IMR-90 (cell line): Measurements from ENCODE around the gene PSMA8. TPM values are rescaled to one million over a fixed set of nuclear protein-coding genes. Genes with fewer than 3 reads are reported as not detected.

ENCODE experiments used
- ATAC-seq: fragments of 200-7000 bp; cut with Tn5 transposase; 2 replicates; pipeline ENCODE4 v1.9.1; 2020; ENCODE audit warnings: low read depth, mild to moderate bottlenecking, moderate library complexity
- BruUV-seq: library from RNA; stranded (reverse); fragments of 400-500 nt; replicated peaks from 2 replicates; lab custom pipeline; 2021; lab: Mats Ljungman, UMichigan
- CTCF ChIA-PET: fragments of 300-600 bp; formaldehyde crosslinking; extraction: SDS; loops from one replicate; lab custom pipeline; 2021; ENCODE audit warnings: antibody characterized with exemption; lab: Yijun Ruan, JAX
- POLR2A ChIA-PET: fragments of 300-600 bp; sonication (Branson Sonifier 250); formaldehyde crosslinking; loops from one replicate; lab custom pipeline; 2022; ENCODE audit warnings: antibody characterized with exemption; ENCODE audit not compliant: unreplicated experiment; lab: Charles Lee
- DNase-seq: peaks from one replicate; pipeline ENCODE4 v3.0.0; 2013
- H2AFZ ChIP-seq: replicated peaks from 2 replicates; pipeline ENCODE3; 2013; ENCODE audit warnings: low read length, mild to moderate bottlenecking; ENCODE audit not compliant: poor library complexity
- H2AK5ac ChIP-seq: 2 replicates; pipeline ENCODE4 v1.6.1; 2013; ENCODE audit warnings: low read depth, low read length, inconsistent platforms
- H2AK9ac ChIP-seq: replicated peaks from 2 replicates; pipeline ENCODE3; 2013; ENCODE audit warnings: mild to moderate bottlenecking, low read depth, low read length, moderate library complexity; ENCODE audit not compliant: poor library complexity
- H2BK120ac ChIP-seq: 2 replicates; pipeline ENCODE4 v1.6.1; 2013; ENCODE audit warnings: low read depth, low read length, inconsistent platforms
- H2BK15ac ChIP-seq: 3 replicates; pipeline ENCODE4 v1.6.1; 2013; ENCODE audit warnings: low read depth, low read length, inconsistent platforms
- H2BK20ac ChIP-seq: 2 replicates; pipeline ENCODE4 v1.6.1; 2013; ENCODE audit warnings: low read depth, mild to moderate bottlenecking, inconsistent platforms, low read length, moderate library complexity
- H2BK5ac ChIP-seq: 2 replicates; pipeline ENCODE4 v1.6.1; 2013; ENCODE audit warnings: mild to moderate bottlenecking, low read depth, low read length, inconsistent platforms; ENCODE audit not compliant: poor library complexity, severe bottlenecking
- H3K14ac ChIP-seq: replicated peaks from 2 replicates; pipeline ENCODE4 v1.6.1; 2013; ENCODE audit warnings: low read depth, low read length, inconsistent platforms
- H3K18ac ChIP-seq: 2 replicates; pipeline ENCODE4 v1.6.1; 2013; ENCODE audit warnings: low read depth, low read length, control low read depth
- H3K23ac ChIP-seq: 2 replicates; pipeline ENCODE4 v1.6.1; 2013; ENCODE audit warnings: low read depth, low read length, inconsistent platforms
- H3K27ac ChIP-seq: 2 replicates; pipeline ENCODE4 v1.5.1; 2013; ENCODE audit warnings: mild to moderate bottlenecking, control low read depth, low read length; ENCODE audit not compliant: insufficient read depth
- H3K27me3 ChIP-seq: 2 replicates; pipeline ENCODE4 v1.6.1; 2013; ENCODE audit warnings: low read length; ENCODE audit not compliant: control insufficient read depth, insufficient read depth
- H3K36me3 ChIP-seq: 2 replicates; pipeline ENCODE4 v1.6.1; 2013; ENCODE audit warnings: low read length, mixed read lengths; ENCODE audit not compliant: control insufficient read depth, insufficient read depth
- H3K4ac ChIP-seq: 2 replicates; pipeline ENCODE4 v1.6.1; 2013; ENCODE audit warnings: low read depth, low read length, inconsistent platforms
- H3K4me1 ChIP-seq: 2 replicates; pipeline ENCODE4 v1.6.1; 2013; ENCODE audit warnings: low read length, mixed read lengths; ENCODE audit not compliant: control insufficient read depth, insufficient read depth
- H3K4me2 ChIP-seq: 2 replicates; pipeline ENCODE4 v1.6.1; 2013; ENCODE audit warnings: low read depth, mild to moderate bottlenecking, control low read depth, low read length, moderate library complexity
- H3K4me3 ChIP-seq: 2 replicates; pipeline ENCODE4 v1.5.1; 2013; ENCODE audit warnings: low read depth, mild to moderate bottlenecking, control low read depth, low read length, moderate library complexity; ENCODE audit not compliant: insufficient read depth
- H3K56ac ChIP-seq: 2 replicates; pipeline ENCODE4 v1.6.1; 2013; ENCODE audit warnings: low read length, inconsistent platforms; ENCODE audit not compliant: insufficient read depth; ENCODE audit errors: extremely low read depth
- H3K79me1 ChIP-seq, 2 experiments: 2 replicates each; pipeline ENCODE4 v1.6.1; 2013; ENCODE audit warnings: low read length in 2 of 2, inconsistent platforms in 1 of 2, low read depth in 1 of 2
- H3K9ac ChIP-seq: 2 replicates; pipeline ENCODE4 v1.6.1; 2013; ENCODE audit warnings: low read depth, low read length, control low read depth
- H3K9me1 ChIP-seq: 2 replicates; pipeline ENCODE4 v1.6.1; 2013; ENCODE audit warnings: low read length, inconsistent platforms; ENCODE audit not compliant: insufficient read depth
- H3K9me3 ChIP-seq: 2 replicates; pipeline ENCODE4 v1.6.1; 2013; ENCODE audit warnings: low read length; ENCODE audit not compliant: control insufficient read depth, insufficient read depth
- H4K20me1 ChIP-seq: 2 replicates; pipeline ENCODE4 v1.6.1; 2013; ENCODE audit warnings: low read length, inconsistent platforms; ENCODE audit not compliant: insufficient read depth
- H4K5ac ChIP-seq: 2 replicates; pipeline ENCODE4 v1.6.1; 2013; ENCODE audit warnings: mild to moderate bottlenecking, low read depth, low read length, control low read depth
- H4K8ac ChIP-seq, 2 experiments: 2 replicates each; pipeline ENCODE4 v1.6.1; 2013; ENCODE audit warnings: low read depth in 2 of 2, low read length in 2 of 2, control low read depth in 1 of 2, inconsistent platforms in 1 of 2
- H4K91ac ChIP-seq: 2 replicates; pipeline ENCODE4 v1.6.1; 2013; ENCODE audit warnings: low read depth, low read length, inconsistent platforms; ENCODE audit not compliant: insufficient read depth
- BHLHE40 ChIP-seq: fragments of 150-350 bp; IDR thresholded peaks from 2 replicates; pipeline ENCODE4 v1.6.1; 2016; ENCODE audit warnings: mild to moderate bottlenecking, low read depth, low read length
- CHD1 ChIP-seq: IDR thresholded peaks from 2 replicates; pipeline ENCODE4 v1.6.1; 2012; ENCODE audit warnings: low read depth, low read length, improper control_type of control experiment
- FOS ChIP-seq: fragments of 150-350 bp; IDR thresholded peaks from 2 replicates; pipeline ENCODE4 v1.6.1; 2016; ENCODE audit warnings: low read depth, low read length
- MAFK ChIP-seq: IDR thresholded peaks from 2 replicates; pipeline ENCODE4 v1.6.1; 2012; ENCODE audit warnings: low read depth, low read length, improper control_type of control experiment
- NFE2L2 ChIP-seq: fragments of 150-350 bp; IDR thresholded peaks from 2 replicates; pipeline ENCODE4 v1.6.1; 2016; ENCODE audit warnings: low read depth, mild to moderate bottlenecking, low read length
- POLR2A ChIP-seq: IDR thresholded peaks from 2 replicates; pipeline ENCODE4 v1.6.1; 2012; ENCODE audit warnings: mild to moderate bottlenecking, low read depth, low read length
- RAD21 ChIP-seq: IDR thresholded peaks from 2 replicates; pipeline ENCODE4 v1.6.1; 2012; ENCODE audit warnings: low read length, improper control_type of control experiment
- RFX5 ChIP-seq: IDR thresholded peaks from 2 replicates; pipeline ENCODE4 v1.8.0; 2012; ENCODE audit warnings: low read depth, mild to moderate bottlenecking, low read length, moderate library complexity
- USF2 ChIP-seq: fragments of 150-350 bp; IDR thresholded peaks from 2 replicates; pipeline ENCODE4 v1.6.1; 2017; ENCODE audit warnings: mild to moderate bottlenecking, antibody characterized with exemption, low read length, low read depth
- WGBS, 2 experiments: methylation state at CpG; one replicate each; pipeline versions ENCODE4 v1.1.5 to v1.1.7; 2013; ENCODE audit warnings: missing lambda C conversion rate in 2 of 2; ENCODE audit not compliant: insufficient read length in 1 of 2; ENCODE audit errors: extremely low coverage in 2 of 2; 5-methylcytosine and 5-hydroxymethylcytosine counted together
- dilution Hi-C: fragments of 300-500 bp; cut with HindIII; formaldehyde crosslinking; loops from one replicate; pipeline ENCODE4 v1.14.3; 2018; ENCODE audit warnings: low sequenced_read_pairs; ENCODE audit not compliant: unreplicated experiment
- in situ Hi-C: fragments of 300-500 bp; cut with MboI; formaldehyde crosslinking; loops from 3 replicates; pipeline ENCODE4 v1.14.3; 2019; ENCODE audit warnings: low sequenced_read_pairs, inconsistent platforms, mixed read lengths
- intact Hi-C: fragments of 100-400 bp; cut with micrococcal nuclease; formaldehyde crosslinking; loops from 2 replicates; pipeline ENCODE4 v1.10.0; 2022
- polyA plus RNA-seq, 3 experiments: library from polyadenylated mRNA; depleted of rRNA; stranded (reverse); fragments of >200 nt; gene quantifications; 2 replicates each; pipeline ENCODE4 v1.2.3, GENCODE V29; 2012; ENCODE audit warnings: low replicate concordance in 1 of 3
- total RNA-seq: library from RNA; depleted of rRNA; stranded (reverse); fragments of >200 nt; gene quantifications from 2 replicates; pipeline ENCODE4 v1.2.3, GENCODE V29; 2012
- TF ChIP-seq, protein P1 (sequence below): conservative IDR thresholded peaks from 2 replicates; pipeline ENCODE4 v1.5.1; 2012; ENCODE audit warnings: mild to moderate bottlenecking, low read depth, low read length, improper control_type of control experiment

Gene PSMA8
- total and polyA plus RNA-seq, 2 of the 4 experiments (the other 2 are of a cell fraction) = not detected

- WGBS, 2 experiments = no CpG with 5 or more reads among the region's 2 CpGs
- ATAC-seq (no peak), DNase-seq (no peak)
- Histone ChIP-seq H3K79me1 (no peaks in the 10 kb centered on the region), H3K9me3 (no peaks in the 10 kb centered on the region), H2BK5ac (no peak overlapping the region), H3K4me3 (no peak overlapping the region), H3K27ac (no peak overlapping the region), H3K56ac (no peak overlapping the region), H3K36me3 (no peaks in the 10 kb centered on the region), H4K5ac (no peak overlapping the region), H4K8ac (no peak overlapping the region), H2AFZ (no peak overlapping the region), H3K23ac (no peak overlapping the region), H3K4me2 (no peak overlapping the region), H2BK120ac (no peak overlapping the region), H4K91ac (no peak overlapping the region), H2AK9ac (no peak overlapping the region), H3K4me1 (no peaks in the 10 kb centered on the region), H3K18ac (no peak overlapping the region), H4K20me1 (no peaks in the 10 kb centered on the region), H3K9me1 (no peaks in the 10 kb centered on the region), H3K27me3 (no peaks in the 10 kb centered on the region), H2BK15ac (no peak overlapping the region), H2BK20ac (no peak overlapping the region), H3K4ac (no peak overlapping the region), H2AK5ac (no peak overlapping the region), H3K14ac (no peak overlapping the region), H3K9ac (no peak overlapping the region)
- ChIA-PET POLR2A (no interaction called here), CTCF (no interaction called here)
- BruUV-seq = no TSS peak
- dilution Hi-C loops = no loop called here
- in situ Hi-C loops = no loop called here
- no peak for TF ChIP-seq FOS
- TF ChIP-seq CHD1 = no peak
- no peak for TF ChIP-seq POLR2A
- no peak for TF ChIP-seq RAD21
- TF ChIP-seq BHLHE40 = no peak
- TF ChIP-seq, protein P1, sequence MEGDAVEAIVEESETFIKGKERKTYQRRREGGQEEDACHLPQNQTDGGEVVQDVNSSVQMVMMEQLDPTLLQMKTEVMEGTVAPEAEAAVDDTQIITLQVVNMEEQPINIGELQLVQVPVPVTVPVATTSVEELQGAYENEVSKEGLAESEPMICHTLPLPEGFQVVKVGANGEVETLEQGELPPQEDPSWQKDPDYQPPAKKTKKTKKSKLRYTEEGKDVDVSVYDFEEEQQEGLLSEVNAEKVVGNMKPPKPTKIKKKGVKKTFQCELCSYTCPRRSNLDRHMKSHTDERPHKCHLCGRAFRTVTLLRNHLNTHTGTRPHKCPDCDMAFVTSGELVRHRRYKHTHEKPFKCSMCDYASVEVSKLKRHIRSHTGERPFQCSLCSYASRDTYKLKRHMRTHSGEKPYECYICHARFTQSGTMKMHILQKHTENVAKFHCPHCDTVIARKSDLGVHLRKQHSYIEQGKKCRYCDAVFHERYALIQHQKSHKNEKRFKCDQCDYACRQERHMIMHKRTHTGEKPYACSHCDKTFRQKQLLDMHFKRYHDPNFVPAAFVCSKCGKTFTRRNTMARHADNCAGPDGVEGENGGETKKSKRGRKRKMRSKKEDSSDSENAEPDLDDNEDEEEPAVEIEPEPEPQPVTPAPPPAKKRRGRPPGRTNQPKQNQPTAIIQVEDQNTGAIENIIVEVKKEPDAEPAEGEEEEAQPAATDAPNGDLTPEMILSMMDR = no peak
- TF ChIP-seq USF2 = no peak
- no peak for TF ChIP-seq MAFK
- TF ChIP-seq RFX5 = no peak
- no peak for TF ChIP-seq NFE2L2
- intact Hi-C loops = no loop called here
These were observed 51.6 kb downstream of the PSMA8 start for GRCh38 chr18:26185267-26185666.
